Body of pancreas (tissue), 4 donors: ENCODE data around the gene SRRM4.

Source experiments
- POLR2A ChIP-seq, 3 donors: fragments of 450-650 bp; IDR thresholded peaks; one replicate each; pipeline ENCODE4 v1.6.1; 2016; ENCODE audit warnings: antibody characterized with exemption in 3 of 3, mild to moderate bottlenecking in 2 of 3
- TF ChIP-seq, protein P1 (sequence below), 7 experiments: fragments of 450-650 bp in 4 of 7; fragments of 200-600 bp in 3 of 7; sonication (generic) in 3 of 7; IDR thresholded peaks; one replicate each; pipeline ENCODE4 v1.5.1; 2016 to 2019; ENCODE audit warnings: antibody characterized with exemption in 7 of 7

DNA sequence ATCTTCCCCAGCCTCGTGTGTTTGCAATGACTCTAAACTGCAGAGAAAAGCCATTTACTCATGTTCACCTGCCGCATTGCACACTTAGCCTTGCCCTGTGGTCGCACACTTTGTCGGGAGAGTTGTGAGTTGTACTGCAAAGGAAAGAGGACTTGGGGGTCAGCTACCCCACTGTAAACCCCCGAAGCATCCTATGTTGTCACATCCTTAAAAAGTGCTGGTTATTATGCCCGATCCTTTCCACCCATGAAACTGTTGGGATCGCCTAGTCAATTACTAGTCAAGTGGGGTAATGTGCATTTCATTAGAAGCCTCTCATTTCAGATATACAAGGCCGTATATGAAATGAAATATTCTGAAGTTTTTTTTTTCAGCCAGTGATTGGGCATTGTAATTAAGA, 98.2 kb downstream of the SRRM4 start:
- TF ChIP-seq, protein P1, sequence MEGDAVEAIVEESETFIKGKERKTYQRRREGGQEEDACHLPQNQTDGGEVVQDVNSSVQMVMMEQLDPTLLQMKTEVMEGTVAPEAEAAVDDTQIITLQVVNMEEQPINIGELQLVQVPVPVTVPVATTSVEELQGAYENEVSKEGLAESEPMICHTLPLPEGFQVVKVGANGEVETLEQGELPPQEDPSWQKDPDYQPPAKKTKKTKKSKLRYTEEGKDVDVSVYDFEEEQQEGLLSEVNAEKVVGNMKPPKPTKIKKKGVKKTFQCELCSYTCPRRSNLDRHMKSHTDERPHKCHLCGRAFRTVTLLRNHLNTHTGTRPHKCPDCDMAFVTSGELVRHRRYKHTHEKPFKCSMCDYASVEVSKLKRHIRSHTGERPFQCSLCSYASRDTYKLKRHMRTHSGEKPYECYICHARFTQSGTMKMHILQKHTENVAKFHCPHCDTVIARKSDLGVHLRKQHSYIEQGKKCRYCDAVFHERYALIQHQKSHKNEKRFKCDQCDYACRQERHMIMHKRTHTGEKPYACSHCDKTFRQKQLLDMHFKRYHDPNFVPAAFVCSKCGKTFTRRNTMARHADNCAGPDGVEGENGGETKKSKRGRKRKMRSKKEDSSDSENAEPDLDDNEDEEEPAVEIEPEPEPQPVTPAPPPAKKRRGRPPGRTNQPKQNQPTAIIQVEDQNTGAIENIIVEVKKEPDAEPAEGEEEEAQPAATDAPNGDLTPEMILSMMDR (IDR thresholded peaks at IDR 0.05) = no peak
- no peak for TF ChIP-seq POLR2A (IDR thresholded peaks at IDR 0.05)
